Measurements from ENCODE around the gene AMMECR1. TPM values are rescaled to one million over a fixed set of nuclear protein-coding genes. Genes with fewer than 3 reads are reported as not detected.

Gene AMMECR1
- total and polyA plus RNA-seq, 2 of the 8 experiments (the other 6 are each of a cell fraction or from before 2014, with no cell fraction given), result 10.2 to 21.2 TPM

- Histone ChIP-seq H2BK5ac (ENCODE audit: low read depth, low read length) (no peak overlapping the region), H3K4me2 (ENCODE audit: insufficient read depth in 1 of 2, low read depth in 2 of 2, low read length in 2 of 2) (no peak overlapping the region), H3K27ac (ENCODE audit: low read depth, low read length) (no peak overlapping the region), H3K27me3 (replicated peaks in 1 of 4; ENCODE audit: control insufficient read depth in 3 of 4, extremely low read depth in 1 of 4, insufficient read depth in 3 of 4, low read length in 3 of 4) (no peaks in the 10 kb centered on the region), H3K4ac (replicated peaks; ENCODE audit: insufficient read length, low read depth, low read length) (no peak overlapping the region), H3K23ac (ENCODE audit: insufficient read length) (no peak overlapping the region), H4K20me1 (replicated peaks in 1 of 2; ENCODE audit: control insufficient read depth in 1 of 2, insufficient read depth in 2 of 2, low read length in 2 of 2) (peaks cover 0 to 1% of the 10 kb centered on the region in 2 experiments), H2BK12ac (ENCODE audit: low read depth, low read length) (no peak overlapping the region), H3K23me2 (ENCODE audit: low read depth, low read length) (no peaks in the 10 kb centered on the region), H3K4me1 (replicated peaks in 1 of 4; ENCODE audit: control insufficient read depth in 3 of 4, insufficient read depth in 4 of 4, low read length in 3 of 4) (no peaks in the 10 kb centered on the region), H2BK20ac (ENCODE audit: low read length) (no peak overlapping the region), H2BK15ac (ENCODE audit: low read length) (no peak overlapping the region), H3K79me2 (ENCODE audit: control insufficient read depth in 1 of 2, insufficient read depth in 2 of 2, low read length in 2 of 2) (0 out of 4 replicates have a peak, but pooled peaks cover 0 to 2% of the 10 kb centered on the region in 2 experiments), H3K4me3 (ENCODE audit: extremely low read depth in 1 of 4, insufficient read depth in 2 of 4, low read depth in 3 of 4, low read length in 4 of 4) (no peak overlapping the region), H3K9me3 (ENCODE audit: insufficient read depth in 2 of 2, low read depth in 1 of 2, low read length in 1 of 2) (no peaks in the 10 kb centered on the region), H3K36me3 (ENCODE audit: control insufficient read depth in 2 of 4, insufficient read depth in 4 of 4, low read length in 3 of 4) (no peaks in the 10 kb centered on the region), H3K56ac (replicated peaks; ENCODE audit: insufficient read length, low read depth, low read length) (no peak overlapping the region), H3K14ac (ENCODE audit: insufficient read length) (no peak overlapping the region), H4K8ac (ENCODE audit: extremely low read depth, insufficient read depth, low read length) (no peak overlapping the region), H2AK5ac (ENCODE audit: low read depth, low read length) (no peak overlapping the region), H2BK120ac (replicated peaks; ENCODE audit: low read depth, low read length) (no peak overlapping the region), H3K9ac (replicated peaks in 1 of 4; ENCODE audit: extremely low read depth in 1 of 4, low read depth in 3 of 4, low read length in 3 of 4) (no peak overlapping the region), H4K91ac (replicated peaks; ENCODE audit: insufficient read length, low read length) (no peak overlapping the region), H3K18ac (ENCODE audit: extremely low read depth, low read length) (no peak overlapping the region), H3K79me1 (ENCODE audit: low read depth, low read length) (no peaks in the 10 kb centered on the region), H4K5ac (ENCODE audit: insufficient read length, low read depth, low read length) (no peak overlapping the region), H2AFZ (ENCODE audit: low read length) (no peak overlapping the region)
- POLR2A ChIA-PET (ENCODE audit: partially characterized antibody), result no interaction called here
- DNase-seq (ENCODE audit: low read depth in 1 of 2, low spot score in 2 of 2), result no peak
- 87% methylated on average over 6 of the region's 6 CpGs; no CpG with 5 or more reads in 1 of the 2 experiments for WGBS, 2 experiments (ENCODE audit: extremely low coverage in 1 of 2, insufficient coverage in 1 of 2, insufficient read length in 1 of 2, insufficient replicate concordance in 2 of 2, low coverage in 1 of 2, low lambda C conversion rate in 2 of 2, missing lambda C conversion rate in 1 of 2)
- no peak for FAIRE-seq
- CTCF ChIA-PET (ENCODE audit: partially characterized antibody), result no interaction called here
- TF ChIP-seq ATF2 (IDR thresholded peaks at IDR 0.05; ENCODE audit: low read length) (no peak), KDM5A (IDR thresholded peaks at IDR 0.05; ENCODE audit: low read length) (no peak), SUZ12 (IDR thresholded peaks at IDR 0.05; ENCODE audit: low read length) (no peak), FOSL1 (IDR thresholded peaks at IDR 0.05; ENCODE audit: insufficient read depth, low read depth, low read length) (no peak), HDAC2 (IDR thresholded peaks at IDR 0.05; ENCODE audit: borderline replicate concordance in 1 of 2, low read depth in 2 of 2, low read length in 2 of 2) (no peak), RNF2 (IDR thresholded peaks at IDR 0.05; ENCODE audit: borderline replicate concordance, low read depth, low read length, missing control alignments, poor library complexity, severe bottlenecking) (no peak), ZNF274 (IDR thresholded peaks at IDR 0.05; ENCODE audit: borderline replicate concordance, extremely low read depth, low read length) (no peak), EP300 (IDR thresholded peaks at IDR 0.05; ENCODE audit: borderline replicate concordance in 1 of 2, low read depth in 2 of 2, low read length in 2 of 2) (no peak), TEAD4 (IDR thresholded peaks at IDR 0.05; ENCODE audit: low read depth, low read length) (no peak), EGR1 (IDR thresholded peaks at IDR 0.05; ENCODE audit: borderline replicate concordance, low read depth, low read length) (no peak), GTF2F1 (IDR thresholded peaks at IDR 0.05; ENCODE audit: borderline replicate concordance, low read depth, low read length) (no peak)
These were observed 49.5 kb downstream of the AMMECR1 start for GRCh38 chrX:110268395-110268794.
